ENCODE data around the gene KRT80.
A peak's percentile ranks its signal among the peaks of the same experiment; 100 is the strongest.

The KRT80 gene

DNA sequence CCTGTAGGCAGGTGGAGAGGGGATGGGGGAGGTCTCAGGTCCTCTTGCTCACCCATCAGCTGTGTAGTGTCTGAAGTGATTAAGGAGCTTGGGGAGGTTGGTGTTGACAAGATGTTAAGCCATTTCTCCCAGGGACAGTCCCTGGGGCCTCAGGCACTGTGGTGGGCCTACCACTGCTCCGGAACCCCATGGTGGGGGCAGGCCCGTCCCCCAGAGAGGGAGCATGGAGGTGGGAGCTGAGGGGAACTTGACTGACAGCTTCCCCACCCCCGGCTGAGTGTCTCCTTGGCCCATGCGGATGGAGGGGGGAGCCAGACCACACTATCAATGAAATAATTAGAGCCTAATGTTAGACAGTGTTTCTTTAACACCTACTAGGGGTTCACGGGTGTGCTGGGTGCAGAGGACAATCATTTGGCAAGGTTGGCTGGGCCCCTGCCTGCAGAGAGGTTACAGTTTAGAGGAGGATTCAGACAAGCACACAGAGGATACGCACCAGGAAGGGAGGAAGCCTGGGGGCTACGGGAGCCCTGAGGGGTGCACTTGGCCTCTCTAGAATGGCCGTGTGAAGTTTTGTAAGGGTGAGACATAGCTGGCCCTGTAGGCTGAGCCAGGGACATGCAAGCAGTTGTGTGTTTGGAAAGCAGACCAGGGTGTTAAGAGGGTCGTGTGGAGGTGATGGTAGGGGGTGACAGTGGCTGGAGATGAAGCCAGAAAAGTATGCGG is 19.3 kb upstream of the KRT80 start:
- DNase-seq (ENCODE audit: low spot score) = no peak

DNA sequence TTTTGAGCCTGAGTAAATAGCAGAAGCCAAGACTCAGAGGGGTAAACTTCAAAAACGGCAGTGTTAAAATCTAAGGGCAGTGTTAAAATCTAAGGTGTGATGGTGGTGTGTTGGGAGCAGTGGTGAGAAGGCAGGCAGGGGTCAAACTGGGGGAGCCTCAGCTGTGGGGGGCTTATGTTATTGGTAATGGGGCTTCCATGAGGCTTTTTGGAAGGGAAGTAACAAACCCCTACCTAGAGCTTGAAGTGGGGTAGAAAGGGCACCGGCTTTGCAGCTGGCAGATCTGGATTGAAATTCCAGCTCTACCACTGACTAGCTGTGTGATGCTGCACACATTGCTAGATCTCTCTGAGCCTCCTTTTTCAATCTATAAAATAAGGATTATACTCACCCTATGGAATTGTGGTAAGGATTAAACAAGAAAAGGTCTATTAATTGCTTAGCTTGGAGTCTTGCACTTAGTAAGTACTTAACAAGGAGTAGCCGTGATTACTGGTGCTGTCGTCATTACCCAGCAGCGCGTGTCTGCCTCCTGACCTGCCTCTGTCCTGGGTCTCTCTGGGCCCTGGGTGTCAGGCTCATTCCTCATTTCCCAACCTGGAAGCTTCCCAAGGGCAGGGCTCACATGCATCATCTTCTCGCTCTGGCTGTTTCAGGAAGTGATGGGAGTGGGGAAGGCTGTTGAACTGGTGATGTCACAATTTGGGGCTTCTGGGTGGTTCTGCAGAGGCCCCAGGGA is 18.5 kb upstream of the KRT80 start:
- no peak for DNase-seq (ENCODE audit: low spot score)

DNA sequence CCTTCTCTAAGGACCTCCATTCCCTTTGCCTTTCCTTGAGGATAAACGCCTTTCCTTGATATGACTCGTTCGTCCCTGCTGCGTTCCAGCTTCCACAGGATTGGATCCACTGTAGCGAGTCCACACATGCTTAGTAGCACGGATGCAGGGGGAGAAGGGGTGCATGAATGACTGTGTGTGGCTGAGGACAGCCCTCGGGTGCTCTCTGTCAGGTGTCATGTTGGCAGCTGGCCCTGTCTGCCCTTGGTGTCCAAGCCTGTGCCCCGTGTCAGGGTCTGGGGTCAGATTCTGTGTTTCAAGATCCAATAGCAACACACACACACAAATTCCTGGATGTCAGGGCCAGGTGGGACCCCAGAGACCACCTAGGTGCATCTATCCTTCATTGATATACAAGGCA is 17.5 kb upstream of the KRT80 start:
- no peak for DNase-seq (ENCODE audit: low spot score)

DNA sequence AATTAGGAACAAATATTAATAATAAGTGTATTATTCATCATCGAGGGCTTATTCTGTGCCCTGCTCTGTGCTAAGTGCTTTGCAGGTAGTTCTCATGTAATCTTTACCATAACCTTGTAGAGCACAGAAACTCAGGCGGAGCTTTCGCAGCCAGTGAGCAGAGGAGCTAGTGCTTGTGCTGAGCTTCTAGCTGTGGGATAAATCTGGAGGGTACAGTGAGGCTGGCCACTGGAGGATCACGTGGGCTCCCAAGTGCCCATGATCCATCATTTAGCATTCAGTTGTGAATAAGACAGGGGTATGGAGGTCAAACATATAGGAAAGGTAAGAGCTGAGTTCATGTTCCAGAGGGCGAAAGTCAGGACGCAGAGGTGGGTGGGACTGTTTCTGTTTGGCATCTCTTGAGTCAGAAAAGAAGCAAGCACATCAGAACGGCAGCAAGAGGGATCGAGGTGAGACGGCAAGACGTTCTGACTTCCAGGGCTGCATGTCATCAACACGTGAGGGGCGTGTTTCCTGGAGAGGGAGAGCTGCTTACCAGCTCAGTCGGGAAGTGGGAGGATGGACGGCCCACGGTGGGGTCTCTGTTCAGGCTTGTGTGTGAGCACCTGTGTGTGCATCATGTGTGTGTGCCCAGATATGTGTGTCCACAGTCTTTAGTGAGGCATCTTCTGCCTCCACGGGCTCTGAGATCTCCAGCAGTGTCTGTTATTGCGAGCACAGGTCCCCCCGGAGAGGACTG is 16.8 kb upstream of the KRT80 start:
- no peak for DNase-seq (ENCODE audit: low spot score)

DNA sequence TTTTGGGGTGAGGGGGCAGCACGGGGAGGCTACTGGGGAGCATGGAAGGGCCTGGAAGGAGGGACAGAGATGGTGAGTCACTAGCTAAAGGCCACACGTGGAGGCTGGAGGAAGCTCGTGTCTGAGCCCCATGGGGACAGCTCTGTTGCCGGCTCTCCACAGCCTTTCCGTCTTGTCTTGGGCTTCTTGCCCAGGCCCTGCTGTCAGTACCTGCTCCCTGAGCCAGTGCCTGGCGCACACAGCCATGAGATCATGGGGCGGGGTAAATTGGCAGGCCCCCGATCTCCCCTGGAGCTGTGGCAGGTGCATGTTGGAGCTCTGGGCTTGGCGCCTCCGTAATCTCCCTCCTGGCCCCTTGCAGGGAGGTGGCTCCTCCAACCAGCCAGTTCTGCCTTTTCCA is 16.1 kb upstream of the KRT80 start:
- DNase-seq (ENCODE audit: low spot score) = no peak

DNA sequence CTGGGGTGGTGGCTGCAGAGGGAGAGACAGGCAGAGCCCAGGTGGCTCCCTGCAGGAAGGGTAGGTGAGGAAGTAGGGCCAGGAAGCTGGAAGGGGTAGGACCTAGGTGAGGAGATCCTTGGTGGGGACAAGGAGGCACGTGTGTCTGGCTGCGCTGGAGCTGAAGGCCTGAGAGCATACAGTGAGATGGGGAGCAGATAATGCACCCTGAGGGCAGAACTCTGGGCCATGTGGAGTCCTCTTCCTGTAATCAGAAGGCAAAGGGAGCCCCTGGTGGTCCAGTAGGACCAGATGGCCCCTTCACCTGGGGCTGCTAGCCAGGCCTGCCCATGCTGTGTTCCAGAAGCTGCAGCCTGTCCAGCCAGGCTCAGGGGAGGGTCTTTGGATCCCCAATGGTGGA is 15.3 kb upstream of the KRT80 start:
- DNase-seq (ENCODE audit: low spot score) = no peak

DNA sequence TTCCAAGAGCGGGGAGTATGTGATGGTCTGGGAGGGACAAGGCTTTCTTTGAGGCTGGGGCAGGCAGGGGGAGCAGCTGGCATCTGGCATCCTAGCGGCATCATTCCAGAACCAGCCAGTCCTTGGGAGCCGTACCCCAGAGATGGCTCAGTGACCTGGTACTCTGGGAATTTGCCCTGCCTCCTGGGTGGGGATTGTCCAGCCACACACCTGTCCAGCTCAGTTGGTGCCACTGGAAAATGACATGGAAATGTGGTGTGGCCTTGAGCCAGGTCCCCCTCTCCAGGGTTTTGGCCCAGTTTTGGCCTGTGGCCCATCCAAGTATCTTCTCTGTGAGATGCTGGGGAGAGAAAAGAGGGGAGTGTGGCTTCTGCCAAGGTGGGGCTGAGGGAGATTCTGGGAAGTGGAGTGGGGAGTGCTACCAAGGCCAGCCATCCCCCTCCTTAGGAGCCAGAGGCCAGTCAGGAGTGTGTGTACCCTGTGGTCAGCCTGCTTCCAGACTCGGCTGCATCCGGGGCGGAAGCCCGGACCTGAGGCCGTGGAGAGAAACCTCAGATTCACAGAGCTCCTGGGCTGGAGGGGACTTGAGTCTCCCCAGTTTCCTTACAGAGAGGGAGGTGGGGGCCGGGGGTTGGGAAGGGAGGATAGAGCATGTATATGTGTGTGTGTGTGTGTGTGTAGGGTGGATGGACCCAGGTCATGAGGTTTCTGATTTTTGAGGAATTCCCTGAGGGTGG is 14.7 kb upstream of the KRT80 start:
- no peak for DNase-seq (ENCODE audit: low spot score)

DNA sequence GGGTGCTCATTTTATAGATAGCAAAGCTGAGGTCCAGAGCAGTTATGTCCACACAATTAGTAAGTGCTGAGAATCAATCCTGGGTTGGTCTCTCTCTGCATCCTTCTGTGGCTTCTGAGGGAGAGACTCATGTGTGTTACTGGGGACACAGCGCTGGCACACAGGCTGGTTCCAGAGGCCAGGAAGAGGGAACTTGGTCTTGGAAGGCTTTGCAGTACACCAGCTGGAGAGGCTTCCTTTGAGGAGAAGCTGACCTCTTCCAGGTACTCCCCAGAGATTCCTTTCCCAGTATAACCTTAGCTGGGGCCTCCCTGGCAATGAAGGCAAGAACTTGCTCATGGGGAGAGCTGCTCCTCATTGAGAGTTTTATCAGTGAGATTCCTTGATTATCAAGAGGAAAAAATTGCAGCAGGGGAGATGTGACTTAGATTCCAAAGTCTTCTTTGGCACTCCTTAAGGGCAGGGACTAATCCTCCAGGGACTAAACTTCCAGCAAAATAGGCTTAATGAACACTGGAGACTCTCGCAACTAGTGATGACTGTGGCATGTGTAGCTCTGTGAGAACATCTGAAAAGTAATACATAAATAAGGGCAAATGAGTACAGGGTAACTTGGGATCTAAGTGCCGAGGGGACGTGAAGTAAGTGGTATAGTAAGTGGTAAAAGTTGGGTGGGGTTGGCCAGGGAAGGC is 13.9 kb upstream of the KRT80 start:
- no peak for DNase-seq (ENCODE audit: low spot score)

DNA sequence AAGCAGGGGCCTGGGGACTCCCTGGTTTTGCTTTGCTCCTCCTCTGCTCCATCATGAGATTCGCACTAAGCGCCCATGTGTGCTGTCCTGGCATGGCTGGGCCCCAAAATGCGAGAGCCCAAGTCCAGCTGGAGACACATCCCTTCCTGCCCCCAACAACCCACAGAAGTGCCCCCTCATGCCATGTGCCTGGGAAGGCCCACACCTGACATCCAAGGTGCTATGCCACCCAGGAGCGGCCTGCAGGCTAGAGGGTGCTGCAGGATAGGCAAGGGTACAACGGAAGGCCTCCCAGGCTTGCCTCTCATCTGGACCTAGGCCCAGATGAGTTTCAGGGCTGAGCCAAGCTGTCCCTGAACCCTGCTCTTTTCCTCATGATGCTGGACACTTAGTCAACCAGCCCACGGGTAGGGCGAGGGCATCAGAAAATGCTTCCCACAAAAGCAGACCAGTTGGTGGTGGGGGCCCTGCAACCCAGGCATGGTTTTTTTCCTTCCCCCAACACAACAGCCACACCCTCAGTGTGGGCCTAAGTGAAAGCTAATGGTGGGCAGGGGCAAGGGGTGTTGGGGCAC is 13.2 kb upstream of the KRT80 start:
- no peak for DNase-seq (ENCODE audit: low spot score)

DNA sequence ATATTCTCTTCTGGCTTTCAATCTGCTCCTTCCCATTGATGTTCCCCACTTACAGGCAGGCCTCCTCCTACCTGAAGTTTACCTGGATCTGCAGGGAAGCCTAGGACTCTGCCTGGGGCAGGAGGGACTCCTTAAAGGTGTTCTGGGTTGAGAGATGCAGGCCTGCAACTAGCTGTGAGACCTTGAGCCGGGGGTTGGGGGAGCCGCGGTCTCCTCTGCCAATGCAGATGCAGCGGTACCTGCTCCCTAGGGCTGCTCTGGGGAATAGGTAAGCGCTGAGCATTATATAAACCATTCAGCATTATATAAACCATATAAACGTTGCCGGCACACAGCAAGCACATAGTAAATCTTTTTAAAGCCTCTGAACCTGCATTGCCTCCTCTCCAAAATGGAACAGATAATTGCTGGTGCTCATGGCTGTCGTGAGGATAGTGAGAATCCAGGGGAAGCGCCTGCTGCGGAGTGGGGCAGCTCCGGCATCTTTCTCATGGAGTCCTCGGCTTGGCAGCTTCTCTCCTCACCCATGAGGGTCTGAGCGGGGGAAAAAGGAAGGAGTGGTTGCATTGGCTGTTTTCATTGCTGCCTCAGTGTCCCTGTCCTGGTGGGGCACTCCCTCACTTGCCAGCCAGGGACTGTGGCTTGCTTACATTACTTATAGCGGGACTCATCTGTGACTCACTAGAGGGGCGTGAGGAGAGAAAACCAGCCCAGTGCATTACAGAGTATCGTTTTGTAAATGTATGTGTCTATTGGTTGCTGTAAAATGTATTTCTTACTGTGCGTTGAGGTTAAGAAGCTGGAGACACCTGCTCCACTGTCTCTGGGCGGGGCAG is 12.5 kb upstream of the KRT80 start:
- no peak for DNase-seq (ENCODE audit: low spot score)

DNA sequence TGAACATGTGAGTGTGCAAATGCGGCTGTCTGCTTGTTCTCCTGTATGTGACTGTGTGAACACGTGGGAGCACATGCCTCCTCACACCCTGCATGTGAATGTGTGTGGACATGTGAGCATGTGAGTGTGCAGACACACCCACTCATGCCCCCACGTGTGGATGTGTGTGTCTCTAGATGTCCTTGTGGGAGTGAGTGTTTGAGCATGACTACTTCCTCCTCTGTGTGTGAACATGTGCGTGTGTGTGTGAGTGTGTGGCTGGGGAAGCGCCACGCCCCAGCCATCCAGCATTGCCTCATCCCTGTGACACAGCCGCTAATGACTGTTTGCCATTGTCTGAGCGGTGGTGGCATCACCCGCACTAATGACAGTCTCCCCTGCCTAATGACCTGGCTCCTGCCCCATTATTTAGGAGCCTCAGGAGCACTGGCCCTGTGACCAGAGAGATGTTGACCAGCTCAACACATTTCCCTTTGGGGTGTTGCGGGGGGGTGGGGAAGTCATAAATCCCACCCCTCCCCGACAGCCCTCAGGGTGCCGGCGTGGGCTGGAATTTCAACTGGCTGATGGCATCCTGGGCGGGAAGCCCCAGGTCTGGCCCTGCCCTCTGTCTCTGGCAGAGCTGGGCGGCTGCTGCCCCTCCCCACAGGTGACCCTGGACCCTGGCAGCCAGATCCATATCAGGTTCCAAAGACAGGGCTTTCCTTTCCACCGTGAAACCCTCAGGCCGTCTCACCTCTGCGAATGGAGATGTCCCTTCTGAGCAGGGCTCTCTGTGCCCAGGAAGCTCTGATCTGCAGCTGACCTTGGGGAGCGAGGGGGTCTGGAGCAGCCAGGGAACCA is 11.5 kb upstream of the KRT80 start:
- peak; percentile 9 for DNase-seq (ENCODE audit: low spot score)

DNA sequence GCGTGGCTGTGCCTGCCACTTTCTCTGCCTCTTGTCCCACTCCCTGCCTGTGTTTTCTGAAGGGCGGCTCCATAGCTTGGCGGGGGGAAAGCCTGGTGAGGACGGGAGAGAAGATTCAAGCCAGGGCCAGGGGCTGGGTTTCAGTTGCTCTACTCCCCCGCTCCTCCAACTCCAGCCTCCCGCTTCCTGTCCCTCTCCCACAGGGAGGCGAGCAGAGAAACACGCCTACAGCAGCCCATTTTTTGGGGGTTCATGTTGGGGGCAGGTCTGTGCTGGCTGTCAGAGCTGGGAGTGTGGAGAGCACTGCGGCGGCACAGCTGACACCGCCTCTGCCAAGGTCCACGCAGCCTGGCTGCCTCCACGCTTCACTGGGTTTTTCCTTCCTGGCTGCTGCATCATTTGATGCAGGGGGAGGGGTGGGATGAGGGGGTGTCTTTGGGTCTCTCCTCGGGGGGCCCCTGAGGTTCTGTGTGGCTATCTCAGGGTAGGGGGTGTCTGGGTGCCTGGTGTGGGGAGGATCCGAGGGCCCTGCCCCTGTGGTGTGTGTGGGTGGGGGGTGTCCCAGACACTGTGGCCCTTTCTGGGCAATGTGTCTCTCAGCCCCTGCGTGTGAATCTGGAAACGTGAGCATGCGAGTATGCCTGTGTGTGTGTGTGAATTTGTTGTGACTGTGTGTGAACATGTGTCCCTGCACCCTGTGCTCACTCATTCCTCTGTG is 10.7 kb upstream of the KRT80 start:
- DNase-seq (ENCODE audit: low spot score) = no peak

DNA sequence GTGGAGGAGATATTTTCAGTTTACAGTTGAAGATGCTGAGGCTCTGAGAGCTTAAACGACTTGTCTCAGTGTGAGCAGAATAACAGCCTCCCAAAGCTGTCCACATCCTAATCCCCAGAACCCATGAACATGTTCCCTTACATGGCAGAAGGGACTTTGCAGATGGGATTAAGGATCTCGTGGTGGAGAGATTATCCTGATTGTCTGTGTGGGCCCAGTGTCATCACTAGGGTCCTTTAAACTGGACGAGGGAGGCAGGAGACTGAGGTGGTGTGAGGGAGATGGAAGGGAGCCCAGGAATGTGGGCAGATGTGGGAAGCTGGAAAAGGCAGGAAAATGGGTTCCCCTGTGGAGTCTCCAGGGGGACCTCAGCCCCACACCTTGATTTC is 9.6 kb upstream of the KRT80 start:
- no peak for DNase-seq (ENCODE audit: low spot score)

DNA sequence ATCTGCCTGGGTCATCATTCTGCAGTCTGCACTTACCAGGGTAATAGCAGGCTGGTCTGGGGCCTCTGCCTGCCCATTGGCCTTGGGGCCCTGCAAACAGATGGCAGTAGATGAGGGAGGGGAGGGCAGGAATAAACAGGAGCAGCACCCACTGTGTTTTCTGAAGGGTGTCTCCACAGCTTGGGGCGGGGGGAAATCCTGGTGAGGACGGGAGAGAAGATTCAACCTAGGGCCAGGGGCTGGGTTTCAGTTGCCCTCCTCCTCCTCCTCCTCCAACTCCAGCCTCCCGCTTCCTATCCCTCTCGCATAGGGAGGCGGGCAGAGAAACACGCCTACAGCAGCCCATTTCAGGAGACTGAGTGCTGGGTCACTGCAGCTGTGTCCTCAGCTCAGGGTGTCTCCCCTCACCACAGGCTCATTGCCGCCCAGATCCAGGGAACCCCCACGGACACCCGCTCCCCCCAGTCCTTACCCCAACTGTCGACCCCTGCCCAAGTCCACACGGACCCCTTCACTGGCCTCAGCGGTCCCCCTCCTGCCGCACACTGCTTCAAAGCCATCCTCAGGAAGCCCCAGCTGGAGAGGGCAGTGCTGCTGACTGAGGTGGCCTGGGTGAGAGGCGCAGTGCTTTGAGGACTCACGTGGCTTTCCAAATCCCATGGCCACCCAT is 9.1 kb upstream of the KRT80 start:
- DNase-seq (ENCODE audit: low spot score) = no peak

DNA sequence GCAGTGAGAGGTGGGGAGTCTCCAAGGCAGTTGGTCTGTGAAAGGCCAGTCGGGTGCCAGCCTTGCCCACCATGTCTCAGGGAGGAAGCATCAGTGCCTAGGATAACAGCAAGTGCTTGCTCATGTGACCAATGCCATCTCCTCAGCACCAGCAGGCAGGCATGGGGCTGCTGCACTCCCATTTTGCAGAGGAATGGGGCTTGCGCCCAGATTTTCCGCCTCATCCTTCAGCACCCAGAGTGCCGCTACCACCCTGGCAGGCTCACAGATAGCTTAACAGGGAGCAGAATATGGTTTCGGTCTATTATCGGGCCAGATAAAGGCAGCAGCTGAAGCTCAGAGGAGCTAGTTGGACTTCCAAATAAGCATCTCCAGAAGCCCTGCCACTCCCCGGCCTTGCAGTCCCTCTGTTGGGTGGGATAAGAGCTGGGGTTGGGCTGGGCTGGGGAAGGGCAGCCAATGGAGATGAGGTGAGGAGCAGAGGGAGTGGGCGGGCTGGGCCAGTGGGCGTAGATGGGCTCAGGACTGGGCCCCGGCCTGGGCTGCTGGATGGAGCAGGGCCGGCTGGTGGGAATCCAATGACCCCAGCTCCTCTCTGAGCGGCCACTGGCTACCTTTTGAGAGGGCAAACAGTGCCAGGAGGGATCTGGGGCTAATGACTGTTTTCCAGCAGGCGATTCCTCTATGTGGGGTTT is 8.4 kb upstream of the KRT80 start:
- DNase-seq (ENCODE audit: low spot score) = no peak

DNA sequence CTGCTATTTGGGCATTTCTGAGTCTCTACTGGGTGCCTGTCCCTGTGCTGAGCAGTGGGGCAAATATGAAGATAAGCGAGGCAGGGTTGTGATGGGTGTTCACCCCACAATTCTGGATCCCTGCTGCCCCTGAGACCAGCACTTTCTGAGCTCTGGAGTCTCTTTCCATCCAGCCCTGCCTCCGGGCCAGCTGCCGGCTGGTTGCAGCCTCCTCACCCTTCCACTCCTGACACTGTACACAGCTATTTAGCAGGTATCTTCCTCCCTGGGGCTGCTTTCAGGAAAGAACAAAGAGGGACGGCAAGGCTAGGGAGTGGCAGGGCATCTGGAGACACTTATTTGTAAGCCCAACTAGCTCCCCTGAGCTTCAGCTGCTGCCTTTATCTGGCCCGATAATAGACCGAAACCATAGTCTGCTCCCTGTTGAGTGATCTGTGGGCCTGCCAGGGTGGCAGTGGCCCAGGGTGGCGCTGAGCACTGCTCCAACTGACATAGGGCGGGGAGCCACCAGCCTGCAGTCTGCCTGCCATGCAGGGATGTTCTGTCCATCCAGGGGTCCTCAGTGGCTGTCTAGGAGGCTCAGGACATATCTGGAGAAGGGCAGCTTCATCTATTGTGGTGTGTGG is 7.6 kb upstream of the KRT80 start:
- DNase-seq (ENCODE audit: low spot score) = no peak

Data from CD4-positive, alpha-beta T cell treated with Interleukin-2 at 100 ng/mL for 4 hours (primary cell).